HG02970 (cell line): ENCODE data around the gene SRPRB.

Experiments used
- ATAC-seq: cut with Tn5 transposase; IDR thresholded peaks from one replicate; pipeline ENCODE4 v1.9.1; 2021; ENCODE audit warnings: mild to moderate bottlenecking, moderate library complexity, moderate number of reproducible peaks; ENCODE audit not compliant: unreplicated experiment, low FRiP score

SRPRB gene

DNA sequence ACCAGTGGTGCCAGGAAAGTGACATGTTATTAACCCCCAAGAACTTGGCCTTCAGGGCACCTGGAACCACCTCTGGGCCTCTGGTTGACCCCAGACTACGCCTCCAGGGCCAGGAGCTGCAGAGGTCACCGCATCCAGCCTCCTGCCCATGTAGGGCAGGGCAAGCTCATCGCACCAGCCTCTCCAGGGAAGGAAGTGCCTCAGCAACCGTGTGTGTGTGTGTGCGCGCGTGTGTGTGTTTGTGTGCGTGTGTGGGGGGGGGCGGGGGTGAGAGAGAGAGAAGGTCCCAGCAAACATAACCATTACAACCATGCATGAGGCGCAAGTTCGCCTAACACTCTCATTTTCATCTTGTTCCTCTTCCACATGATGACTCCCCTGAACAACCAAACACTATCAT lies 58.3 kb downstream of the SRPRB start:
- no peak for ATAC-seq

DNA sequence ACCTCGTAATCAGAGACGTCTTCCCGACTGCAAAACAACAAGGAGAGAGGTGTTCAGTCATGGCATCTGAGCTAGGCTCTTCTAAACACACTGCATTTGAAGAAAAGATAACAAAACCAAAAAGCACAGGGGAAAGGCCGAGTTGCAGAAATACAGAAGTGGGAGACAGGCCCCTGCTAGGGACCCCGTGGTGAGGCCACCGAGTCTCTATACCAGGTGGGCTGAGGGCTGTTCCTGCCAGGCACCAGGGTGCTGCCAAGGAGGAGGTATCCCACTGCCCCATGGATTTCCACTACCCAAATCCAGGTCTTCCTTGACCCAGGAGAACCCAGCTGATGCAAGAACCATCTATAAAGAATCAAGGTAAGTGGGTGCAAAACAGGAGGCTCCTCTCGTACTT lies 59.0 kb downstream of the SRPRB start:
- no peak for ATAC-seq

DNA sequence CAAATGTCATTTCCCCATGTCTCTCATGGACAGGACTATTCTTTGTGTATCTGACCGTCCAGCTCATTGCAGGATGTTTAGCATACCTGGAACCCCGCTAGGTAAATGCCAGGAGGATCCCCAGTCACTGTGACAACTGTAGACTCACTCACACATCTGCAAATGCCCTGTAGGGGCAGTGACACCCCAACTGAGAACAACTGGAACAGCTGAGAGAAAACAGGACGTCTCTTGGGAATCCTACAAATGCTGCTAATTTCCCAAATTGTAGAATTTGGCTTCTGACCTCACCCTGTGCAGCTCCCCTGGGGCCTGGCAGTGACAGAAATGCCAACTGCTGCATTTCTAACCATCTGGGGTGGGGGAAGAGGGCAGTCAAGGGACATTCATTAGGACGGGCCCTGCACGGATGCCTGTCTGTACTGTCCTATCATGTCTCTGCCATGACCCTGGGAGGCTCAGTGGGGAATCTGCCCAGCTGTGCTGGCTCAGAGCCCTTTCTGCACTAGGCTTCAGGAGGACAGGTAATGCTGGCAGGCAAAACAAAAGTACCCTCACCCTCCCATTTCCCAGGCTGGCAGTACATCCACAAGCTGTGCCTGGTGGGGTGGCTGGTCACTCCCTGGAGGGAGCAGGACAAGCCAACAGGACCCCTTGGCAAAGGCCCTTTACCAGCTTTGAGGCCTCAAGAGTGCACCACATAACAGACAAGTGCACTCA lies 59.7 kb downstream of the SRPRB start:
- no peak for ATAC-seq

- ATAC-seq: no peak
These were observed 60.5 kb downstream of the SRPRB start for GRCh38 chr3:133866141-133866540.

DNA sequence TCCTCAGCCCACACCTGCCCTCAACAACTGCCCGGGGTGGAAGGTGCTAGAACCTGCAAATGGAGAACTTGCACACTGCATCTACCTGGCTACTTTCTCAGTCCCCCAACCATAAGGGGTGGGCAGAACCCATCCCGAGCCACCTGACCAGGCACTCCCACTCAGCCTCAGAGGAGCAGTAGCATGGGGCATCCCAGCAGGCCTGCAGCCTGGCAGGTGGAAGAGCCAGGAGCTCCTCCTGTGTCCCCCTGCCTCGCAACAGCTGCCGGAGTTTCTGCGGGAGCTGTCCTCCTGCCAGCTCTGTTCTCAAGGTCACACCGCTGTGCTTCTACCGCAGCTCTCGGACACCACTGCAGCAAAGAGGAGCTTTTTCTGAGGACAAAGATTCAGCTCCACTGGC lies 62.6 kb downstream of the SRPRB start:
- no peak for ATAC-seq

DNA sequence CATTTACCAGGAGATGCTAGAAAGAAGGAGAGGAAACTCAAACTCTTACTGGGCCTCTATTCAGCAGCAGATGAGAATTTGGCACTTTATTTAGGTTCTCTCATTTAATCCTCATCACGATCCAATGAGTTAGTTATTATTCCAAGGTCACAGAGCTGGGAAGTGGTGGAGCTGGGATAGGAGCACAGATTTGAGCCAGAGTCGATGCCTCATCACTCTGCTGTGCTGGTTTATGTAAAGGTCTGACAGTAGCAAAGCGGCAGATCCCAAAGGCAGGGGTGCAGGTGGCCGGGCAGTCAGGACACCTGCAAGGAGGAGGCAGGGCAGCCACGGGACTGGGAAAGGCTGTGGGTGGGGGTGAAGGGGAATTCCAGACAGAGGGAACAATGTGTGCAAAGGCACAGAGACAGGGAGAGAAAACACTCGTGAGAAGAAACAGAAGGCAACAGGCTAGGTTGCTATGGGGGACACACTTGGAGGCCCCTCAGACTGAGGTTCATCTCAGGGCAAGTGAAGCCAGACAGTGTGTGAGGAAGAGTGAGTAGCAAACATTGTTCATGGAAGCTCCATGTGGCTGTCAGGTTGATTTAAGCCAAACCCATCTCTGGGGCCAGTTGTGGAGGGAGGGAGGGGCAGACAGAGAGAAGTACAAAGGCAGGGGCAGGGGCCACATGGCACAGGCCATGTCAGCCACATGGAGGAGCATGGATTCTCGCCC lies 63.3 kb downstream of the SRPRB start:
- ATAC-seq: no peak

- ATAC-seq: no peak
These were observed 64.0 kb downstream of the SRPRB start for GRCh38 chr3:133869586-133869985.

DNA sequence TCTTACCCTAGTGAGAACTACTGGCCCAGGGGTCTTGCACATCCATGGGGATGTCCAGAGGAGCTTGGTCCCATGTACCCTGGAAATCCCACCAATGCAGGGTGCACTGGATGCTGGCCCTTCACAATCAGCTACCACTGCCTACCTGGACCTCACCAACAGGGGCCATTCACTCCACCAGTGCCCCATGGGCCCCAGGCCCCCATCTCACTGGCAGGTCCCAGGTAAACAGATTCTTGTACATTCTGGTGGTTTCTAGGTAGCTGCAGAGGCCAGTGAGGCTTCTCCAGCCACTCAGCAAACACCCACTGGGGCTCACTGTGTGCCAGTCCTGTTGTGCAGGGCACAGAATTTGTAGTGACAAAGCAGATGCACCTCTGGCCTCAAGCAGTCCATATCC lies 65.2 kb downstream of the SRPRB start:
- ATAC-seq: no peak
